Stimulated activated naive CD8-positive, alpha-beta T cell treated with anti-CD3 and anti-CD28 coated beads, Interleukin-15, Interleukin-2, amounts not matched to agents 100 ng/mL and 50 ng/mL, for 24 hours (primary cell): ENCODE measurements around the gene EP400.

Experiments
- H3K27ac Mint-ChIP-seq: one replicate; pipeline ENCODE4 v1.8.0; 2021; ENCODE audit warnings: mild to moderate bottlenecking, mixed read lengths
- H3K27me3 Mint-ChIP-seq: one replicate; pipeline ENCODE4 v1.8.0; 2021; ENCODE audit warnings: mixed read lengths
- H3K36me3 Mint-ChIP-seq: one replicate; pipeline ENCODE4 v1.8.0; 2021; ENCODE audit warnings: low read depth, mixed read lengths
- H3K4me1 Mint-ChIP-seq: one replicate; pipeline ENCODE4 v1.8.0; 2021; ENCODE audit warnings: low read depth, mixed read lengths
- H3K4me3 Mint-ChIP-seq: one replicate; pipeline ENCODE4 v1.8.0; 2021; ENCODE audit warnings: mild to moderate bottlenecking, mixed read lengths
- H3K9me3 Mint-ChIP-seq: one replicate; pipeline ENCODE4 v1.8.0; 2021; ENCODE audit warnings: mixed read lengths

Gene EP400

GRCh38 chr12:132108211-132108832 lies 158.6 kb downstream of the EP400 start:
- no peak overlapping the region for H3K4me3 Mint-ChIP-seq

GRCh38 chr12:132109741-132110140 lies 160.0 kb downstream of the EP400 start:
- no peaks in the 10 kb centered on the region for H3K27me3 Mint-ChIP-seq
- H3K36me3 Mint-ChIP-seq = peaks cover 59% of the 10 kb centered on the region
- no peak overlapping the region for H3K4me3 Mint-ChIP-seq
- H3K9me3 Mint-ChIP-seq = no peaks in the 10 kb centered on the region
- H3K4me1 Mint-ChIP-seq = no peaks in the 10 kb centered on the region
- no peak overlapping the region for H3K27ac Mint-ChIP-seq

More at GRCh38 chr12:132108211-132108832, 158.6 kb downstream of the EP400 start:
- no peak overlapping the region for H3K27ac Mint-ChIP-seq
- H3K27me3 Mint-ChIP-seq = no peaks in the 10 kb centered on the region
- H3K4me1 Mint-ChIP-seq = no peaks in the 10 kb centered on the region
- H3K9me3 Mint-ChIP-seq = no peaks in the 10 kb centered on the region
- peaks cover 52% of the 10 kb centered on the region for H3K36me3 Mint-ChIP-seq

- Mint-ChIP-seq H3K27ac (no peak overlapping the region), H3K4me3 (no peak overlapping the region), H3K4me1 (peaks cover 4% of the 10 kb centered on the region), H3K9me3 (no peaks in the 10 kb centered on the region), H3K36me3 (peaks cover 54% of the 10 kb centered on the region), H3K27me3 (no peaks in the 10 kb centered on the region)
Observed at GRCh38 chr12:132110677-132111076, 160.9 kb downstream of the EP400 start.

- Mint-ChIP-seq H3K27ac (no peak overlapping the region), H3K4me1 (peaks cover 4% of the 10 kb centered on the region), H3K9me3 (no peaks in the 10 kb centered on the region), H3K27me3 (no peaks in the 10 kb centered on the region), H3K36me3 (peaks cover 60% of the 10 kb centered on the region), H3K4me3 (no peak overlapping the region)
Observed at GRCh38 chr12:132111654-132112304, 162.0 kb downstream of the EP400 start.

- no peak overlapping the region for H3K4me3 Mint-ChIP-seq
- no peak overlapping the region for H3K27ac Mint-ChIP-seq
- peaks cover 4% of the 10 kb centered on the region for H3K4me1 Mint-ChIP-seq
- no peaks in the 10 kb centered on the region for H3K9me3 Mint-ChIP-seq
- no peaks in the 10 kb centered on the region for H3K27me3 Mint-ChIP-seq
- peaks cover 45% of the 10 kb centered on the region for H3K36me3 Mint-ChIP-seq
Observed at GRCh38 chr12:132114667-132115066, 164.9 kb downstream of the EP400 start.

- Mint-ChIP-seq H3K36me3 (peaks cover 42% of the 10 kb centered on the region), H3K27me3 (no peaks in the 10 kb centered on the region), H3K4me3 (no peak overlapping the region), H3K27ac (no peak overlapping the region), H3K4me1 (peaks cover 4% of the 10 kb centered on the region), H3K9me3 (no peaks in the 10 kb centered on the region)
Observed at GRCh38 chr12:132115500-132115899, 165.8 kb downstream of the EP400 start.

GRCh38 chr12:132116709-132117557 lies 167.2 kb downstream of the EP400 start:
- Mint-ChIP-seq H3K36me3 (peaks cover 30% of the 10 kb centered on the region), H3K27me3 (no peaks in the 10 kb centered on the region), H3K4me1 (peaks cover 4% of the 10 kb centered on the region), H3K9me3 (no peaks in the 10 kb centered on the region), H3K4me3 (no peak overlapping the region), H3K27ac (no peak overlapping the region)

- H3K27ac Mint-ChIP-seq = no peak overlapping the region
- no peaks in the 10 kb centered on the region for H3K27me3 Mint-ChIP-seq
- no peak overlapping the region for H3K4me3 Mint-ChIP-seq
- H3K36me3 Mint-ChIP-seq = peaks cover 30% of the 10 kb centered on the region
- H3K4me1 Mint-ChIP-seq = peaks cover 4% of the 10 kb centered on the region
- no peaks in the 10 kb centered on the region for H3K9me3 Mint-ChIP-seq
Observed at GRCh38 chr12:132117558-132117875, 167.8 kb downstream of the EP400 start.

- Mint-ChIP-seq H3K27me3 (no peaks in the 10 kb centered on the region), H3K4me3 (no peak overlapping the region), H3K27ac (no peak overlapping the region), H3K4me1 (peaks cover 4% of the 10 kb centered on the region), H3K9me3 (no peaks in the 10 kb centered on the region), H3K36me3 (peaks cover 26% of the 10 kb centered on the region)
Observed at GRCh38 chr12:132118876-132119275, 169.1 kb downstream of the EP400 start.

GRCh38 chr12:132121283-132121682 lies 171.5 kb downstream of the EP400 start:
- Mint-ChIP-seq H3K9me3 (no peaks in the 10 kb centered on the region), H3K4me1 (peaks cover 4% of the 10 kb centered on the region), H3K36me3 (peaks cover 36% of the 10 kb centered on the region), H3K27me3 (no peaks in the 10 kb centered on the region), H3K4me3 (no peak overlapping the region), H3K27ac (no peak overlapping the region)

- H3K27me3 Mint-ChIP-seq = no peaks in the 10 kb centered on the region
- peaks cover 4% of the 10 kb centered on the region for H3K4me1 Mint-ChIP-seq
- H3K4me3 Mint-ChIP-seq = no peak overlapping the region
- H3K9me3 Mint-ChIP-seq = peaks cover 3% of the 10 kb centered on the region
- no peak overlapping the region for H3K27ac Mint-ChIP-seq
- peaks cover 58% of the 10 kb centered on the region for H3K36me3 Mint-ChIP-seq
Observed at GRCh38 chr12:132123970-132124765, 174.4 kb downstream of the EP400 start.

- Mint-ChIP-seq H3K27me3 (no peaks in the 10 kb centered on the region), H3K27ac (no peak overlapping the region), H3K36me3 (peaks cover 65% of the 10 kb centered on the region), H3K4me3 (no peak overlapping the region), H3K9me3 (peaks cover 3% of the 10 kb centered on the region), H3K4me1 (peaks cover 4% of the 10 kb centered on the region)
Observed at GRCh38 chr12:132124766-132125425, 175.2 kb downstream of the EP400 start.

GRCh38 chr12:132125736-132126135 lies 176.0 kb downstream of the EP400 start:
- H3K36me3 Mint-ChIP-seq = peaks cover 64% of the 10 kb centered on the region
- no peaks in the 10 kb centered on the region for H3K27me3 Mint-ChIP-seq
- no peak overlapping the region for H3K27ac Mint-ChIP-seq
- H3K4me1 Mint-ChIP-seq = peaks cover 4% of the 10 kb centered on the region
- no peak overlapping the region for H3K4me3 Mint-ChIP-seq
- peaks cover 3% of the 10 kb centered on the region for H3K9me3 Mint-ChIP-seq

- Mint-ChIP-seq H3K4me3 (no peak overlapping the region), H3K27ac (no peak overlapping the region), H3K36me3 (peaks cover 70% of the 10 kb centered on the region), H3K9me3 (peaks cover 3% of the 10 kb centered on the region), H3K27me3 (no peaks in the 10 kb centered on the region), H3K4me1 (peaks cover 4% of the 10 kb centered on the region)
Observed at GRCh38 chr12:132127041-132127440, 177.3 kb downstream of the EP400 start.
